ENCODE data around the gene OGT. TPM values are rescaled to one million over a fixed set of nuclear protein-coding genes. Genes with fewer than 3 reads are reported as not detected.
"Not testable (repeated sequence)": the region's sequence is repeated elsewhere in the genome, so short reads cannot be mapped to it uniquely, and the experiment has no call there.

OGT gene
- total RNA-seq, 4 donors from 2014 or later = 117 to 243 (median 144) TPM

DNA sequence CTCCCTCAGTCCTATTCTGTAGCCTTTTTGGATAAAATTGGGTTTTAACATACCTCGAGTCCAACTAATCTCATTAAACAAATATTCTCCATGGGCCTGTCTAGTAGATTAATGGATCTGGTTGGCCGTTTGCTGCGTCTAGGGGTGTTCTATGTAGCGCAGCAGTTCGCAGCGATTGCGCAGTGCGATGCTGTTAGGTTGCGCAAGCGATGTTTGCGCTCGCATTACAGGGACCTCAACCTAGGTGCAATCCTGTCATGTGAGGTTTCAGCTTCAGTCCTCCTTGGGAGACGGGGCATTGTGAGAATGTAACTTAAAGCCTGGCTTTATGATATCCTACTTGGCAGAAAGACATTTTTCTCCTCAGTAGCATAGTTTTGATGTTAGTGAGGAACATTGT, 14.0 kb downstream of the OGT start:
- Histone ChIP-seq H3K9me3 (no peaks in the 10 kb centered on the region), H3K4me1 (peaks cover 0 to 4% of the 10 kb centered on the region in 2 donors), H3K36me3 (no peaks in the 10 kb centered on the region), H3K27me3 (no peaks in the 10 kb centered on the region), H3K4me3 (no peak overlapping the region), H3K27ac (no peak overlapping the region)
- intact Hi-C loops (cut with DNase I; ENCODE audit: low total_unique reads) = no loop called here
- no peak for DNase-seq
- TF ChIP-seq, protein P1, sequence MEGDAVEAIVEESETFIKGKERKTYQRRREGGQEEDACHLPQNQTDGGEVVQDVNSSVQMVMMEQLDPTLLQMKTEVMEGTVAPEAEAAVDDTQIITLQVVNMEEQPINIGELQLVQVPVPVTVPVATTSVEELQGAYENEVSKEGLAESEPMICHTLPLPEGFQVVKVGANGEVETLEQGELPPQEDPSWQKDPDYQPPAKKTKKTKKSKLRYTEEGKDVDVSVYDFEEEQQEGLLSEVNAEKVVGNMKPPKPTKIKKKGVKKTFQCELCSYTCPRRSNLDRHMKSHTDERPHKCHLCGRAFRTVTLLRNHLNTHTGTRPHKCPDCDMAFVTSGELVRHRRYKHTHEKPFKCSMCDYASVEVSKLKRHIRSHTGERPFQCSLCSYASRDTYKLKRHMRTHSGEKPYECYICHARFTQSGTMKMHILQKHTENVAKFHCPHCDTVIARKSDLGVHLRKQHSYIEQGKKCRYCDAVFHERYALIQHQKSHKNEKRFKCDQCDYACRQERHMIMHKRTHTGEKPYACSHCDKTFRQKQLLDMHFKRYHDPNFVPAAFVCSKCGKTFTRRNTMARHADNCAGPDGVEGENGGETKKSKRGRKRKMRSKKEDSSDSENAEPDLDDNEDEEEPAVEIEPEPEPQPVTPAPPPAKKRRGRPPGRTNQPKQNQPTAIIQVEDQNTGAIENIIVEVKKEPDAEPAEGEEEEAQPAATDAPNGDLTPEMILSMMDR (IDR thresholded peaks at IDR 0.05) = no peak
- no peak for TF ChIP-seq POLR2A (IDR thresholded peaks at IDR 0.05)

DNA sequence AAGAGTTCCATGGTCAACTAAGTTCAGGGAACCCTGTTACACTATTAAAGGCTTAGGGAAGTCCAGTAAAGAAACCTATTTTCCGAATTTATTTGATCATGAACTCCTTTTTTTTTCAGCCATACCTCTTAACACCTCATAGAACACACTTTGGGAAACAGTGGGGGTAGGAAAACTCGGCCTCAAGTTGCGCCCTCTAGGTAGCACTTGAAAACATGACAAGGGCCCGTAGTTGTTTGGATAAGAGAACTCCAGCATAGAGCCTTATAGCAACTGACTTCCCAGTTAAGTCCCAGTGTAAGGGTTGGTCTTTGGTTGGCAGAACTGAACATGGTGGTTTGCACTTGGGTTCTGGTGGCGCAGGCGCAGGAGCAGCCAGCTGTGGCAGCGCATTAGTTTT, 14.4 kb downstream of the OGT start:
- Histone ChIP-seq H3K27ac (no peak overlapping the region), H3K4me3 (no peak overlapping the region), H3K27me3 (no peaks in the 10 kb centered on the region), H3K4me1 (peaks cover 0 to 4% of the 10 kb centered on the region in 2 donors), H3K36me3 (no peaks in the 10 kb centered on the region), H3K9me3 (no peaks in the 10 kb centered on the region)
- TF ChIP-seq, protein P1 (IDR thresholded peaks at IDR 0.05) = no peak
- TF ChIP-seq POLR2A (IDR thresholded peaks at IDR 0.05) = no peak
- intact Hi-C loops (cut with DNase I; ENCODE audit: low total_unique reads) = no loop called here
- DNase-seq = no peak

DNA sequence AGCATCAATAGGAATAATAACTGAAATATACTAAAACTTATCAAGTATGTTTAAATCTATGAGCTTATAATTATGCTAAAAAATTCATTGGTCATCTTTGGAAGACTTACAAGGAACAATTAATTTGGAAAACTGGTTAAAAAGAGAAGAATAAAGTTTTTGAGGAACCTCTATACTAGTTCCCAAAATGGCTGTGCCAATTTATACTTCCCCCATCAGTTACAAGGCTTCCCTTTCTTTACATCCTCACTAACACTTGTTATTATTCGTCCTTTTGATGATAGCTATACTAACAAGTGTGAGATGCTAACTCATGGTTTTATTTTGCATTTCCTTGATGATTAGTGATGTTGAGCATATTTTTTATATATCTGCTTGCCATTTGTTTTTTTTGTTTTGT, 17.1 kb downstream of the OGT start:
- H3K36me3 ChIP-seq = no peaks in the 10 kb centered on the region
- DNase-seq = no peak
- intact Hi-C loops (cut with DNase I; ENCODE audit: low total_unique reads) = no loop called here
- H3K4me3 ChIP-seq = no peak overlapping the region
- H3K27me3 ChIP-seq = no peaks in the 10 kb centered on the region
- no peak overlapping the region for H3K27ac ChIP-seq
- H3K9me3 ChIP-seq = no peaks in the 10 kb centered on the region
- TF ChIP-seq, protein P1 (IDR thresholded peaks at IDR 0.05) = no peak
- no peaks in the 10 kb centered on the region for H3K4me1 ChIP-seq

DNA sequence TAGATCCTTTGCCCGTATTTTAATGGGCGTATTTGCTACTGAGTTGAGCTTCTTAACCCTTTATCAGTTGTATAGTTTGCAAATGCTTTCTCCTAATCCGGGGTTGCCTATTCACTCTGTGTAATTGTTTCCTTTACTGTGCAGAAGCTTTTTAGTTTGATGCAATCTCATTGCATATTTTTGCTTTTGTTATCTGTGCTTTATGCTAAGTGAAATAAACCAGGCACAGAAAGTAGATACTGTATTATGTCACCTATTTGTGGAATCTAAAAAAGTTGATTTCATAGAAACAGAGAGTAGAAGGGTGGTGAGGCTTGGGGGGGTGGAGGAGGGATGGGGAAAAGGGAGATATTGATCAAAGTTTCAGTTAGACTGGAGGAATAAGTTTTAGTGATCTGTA, 17.7 kb downstream of the OGT start:
- no peak overlapping the region for H3K4me3 ChIP-seq
- H3K36me3 ChIP-seq = no peaks in the 10 kb centered on the region
- DNase-seq = no peak
- TF ChIP-seq, protein P1 (IDR thresholded peaks at IDR 0.05) = no peak
- no peak for TF ChIP-seq POLR2A (IDR thresholded peaks at IDR 0.05)
- intact Hi-C loops (cut with DNase I; ENCODE audit: low total_unique reads) = no loop called here
- H3K4me1 ChIP-seq = no peaks in the 10 kb centered on the region
- no peak overlapping the region for H3K27ac ChIP-seq
- H3K27me3 ChIP-seq = no peaks in the 10 kb centered on the region
- no peaks in the 10 kb centered on the region for H3K9me3 ChIP-seq

DNA sequence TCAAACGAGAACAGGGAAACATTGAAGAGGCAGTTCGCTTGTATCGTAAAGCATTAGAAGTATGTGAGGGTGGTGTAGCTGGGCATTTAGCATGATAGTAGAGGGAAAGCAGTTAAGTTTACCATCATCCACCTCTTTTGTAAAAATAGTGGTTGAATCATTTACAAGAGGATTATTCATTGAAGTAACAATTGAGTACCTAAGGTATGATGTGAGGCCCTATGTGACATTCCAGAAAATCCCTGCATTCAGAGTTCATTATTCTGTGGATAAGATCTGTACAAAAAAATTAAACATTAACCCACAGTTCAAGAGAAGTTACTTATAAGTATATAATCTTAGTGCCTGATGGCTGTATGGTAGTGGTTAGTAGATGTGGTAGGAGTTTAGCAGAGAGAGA, 23.1 kb downstream of the OGT start:
- no peak for DNase-seq
- H3K27me3 ChIP-seq = no peaks in the 10 kb centered on the region
- TF ChIP-seq POLR2A (IDR thresholded peaks at IDR 0.05) = no peak
- no peaks in the 10 kb centered on the region for H3K9me3 ChIP-seq
- H3K4me3 ChIP-seq = no peak overlapping the region
- H3K4me1 ChIP-seq = no peaks in the 10 kb centered on the region
- no peak overlapping the region for H3K27ac ChIP-seq
- H3K36me3 ChIP-seq = no peaks in the 10 kb centered on the region
- intact Hi-C loops (cut with DNase I; ENCODE audit: low total_unique reads) = no loop called here

DNA sequence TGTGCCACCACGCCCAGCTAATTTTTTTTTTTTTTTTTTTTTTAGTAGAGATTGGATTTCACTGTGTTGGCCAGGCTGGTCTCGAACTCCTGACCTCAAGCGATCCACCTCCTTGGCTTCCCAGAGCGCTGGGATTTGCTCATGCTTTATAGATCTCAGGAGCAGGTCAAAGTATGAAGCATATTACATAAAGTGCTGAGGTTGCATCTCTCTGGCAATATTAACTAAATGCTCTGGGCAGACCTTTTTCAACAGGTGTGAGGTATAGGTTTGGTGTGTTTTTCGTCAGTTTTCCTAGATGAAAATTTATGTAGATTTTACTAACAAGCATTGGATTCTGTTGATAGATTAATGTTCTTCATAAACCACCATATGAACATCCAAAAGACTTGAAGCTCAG, 26.0 kb downstream of the OGT start:
- TF ChIP-seq, protein P1 (IDR thresholded peaks at IDR 0.05) = no peak
- TF ChIP-seq POLR2A (IDR thresholded peaks at IDR 0.05) = no peak
- no peak overlapping the region for H3K27ac ChIP-seq
- no peaks in the 10 kb centered on the region for H3K9me3 ChIP-seq
- H3K4me3 ChIP-seq = no peak overlapping the region
- no peaks in the 10 kb centered on the region for H3K4me1 ChIP-seq
- no peak for DNase-seq
- no peaks in the 10 kb centered on the region for H3K27me3 ChIP-seq
- no peaks in the 10 kb centered on the region for H3K36me3 ChIP-seq
- intact Hi-C loops (cut with DNase I; ENCODE audit: low total_unique reads) = no loop called here

DNA sequence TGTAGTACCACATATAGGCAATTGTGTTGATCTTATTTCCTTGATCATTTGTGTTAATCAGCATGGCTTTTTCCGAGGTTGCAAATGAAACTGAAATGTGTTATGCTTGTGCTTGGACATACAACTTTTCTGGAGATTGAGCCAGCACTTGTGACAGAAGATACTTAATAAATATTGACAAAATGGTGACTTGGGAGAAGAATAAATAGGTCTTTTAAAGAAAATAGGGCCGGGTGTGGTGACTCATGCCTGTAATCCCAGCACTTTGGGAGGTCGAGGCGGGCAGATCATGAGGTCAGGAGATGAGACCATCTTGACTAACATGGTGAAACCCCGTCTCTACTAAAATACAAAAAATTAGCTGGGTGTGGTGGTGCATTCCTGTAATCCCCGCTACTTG, 26.9 kb downstream of the OGT start:
- H3K36me3 ChIP-seq, H3K27ac ChIP-seq: not testable (repeated sequence)

More for the DNA sequence above, 26.9 kb downstream of the OGT start:
- H3K9me3 ChIP-seq; DNase-seq; H3K4me3 ChIP-seq; H3K27me3 ChIP-seq; intact Hi-C loops (cut with DNase I; ENCODE audit: low total_unique reads); H3K4me1 ChIP-seq: not testable (repeated sequence)
